Measurements from ENCODE around the gene GOLGA8M. TPM values are rescaled to one million over a fixed set of nuclear protein-coding genes. Genes with fewer than 3 reads are reported as not detected.
"Not testable (repeated sequence)": the region's sequence is repeated elsewhere in the genome, so short reads cannot be mapped to it uniquely, and the experiment has no call there.

GOLGA8M gene
- total and polyA plus RNA-seq, 2 of the 13 experiments (the other 11 are each of a cell fraction or from before 2014, with no cell fraction given) = 0.66 TPM; not detected in 1

DNA sequence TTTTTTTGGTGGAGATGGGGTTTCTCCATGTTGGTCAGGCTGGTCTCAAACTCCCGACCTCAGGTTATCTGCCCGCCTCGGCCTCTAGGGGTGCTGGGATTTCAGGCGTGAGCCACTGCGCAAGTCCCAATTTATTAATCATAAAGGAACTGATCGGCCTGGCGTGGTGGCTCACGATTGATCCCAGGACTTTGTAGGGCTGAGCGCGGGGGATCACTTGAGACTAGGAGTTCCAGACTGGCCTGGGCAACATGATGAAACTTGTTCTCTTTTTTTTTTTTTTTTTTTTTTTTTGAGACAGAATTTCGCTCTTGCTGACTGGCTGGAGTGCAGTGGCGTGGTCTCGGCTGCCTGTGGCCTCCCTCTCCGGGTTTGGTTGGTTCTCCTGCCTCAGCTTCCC lies 19.2 kb downstream of the GOLGA8M start:
- H3K36me3 ChIP-seq (replicated peaks in 1 of 2; ENCODE audit: control insufficient read depth in 1 of 2, insufficient read depth in 2 of 2, low read length in 2 of 2); DNase-seq (ENCODE audit: low spot score); in situ Hi-C loops (cut with HindIII; ENCODE audit: extremely low pct_ligation_motif_present, low pct_unique_long_range_greater_than_20kb); POLR2A ChIA-PET; H3K4me2 ChIP-seq (ENCODE audit: low read depth, low read length); H3K4me3 ChIP-seq (replicated peaks in 1 of 3; ENCODE audit: insufficient read depth in 1 of 3, low read depth in 2 of 3, low read length in 3 of 3); H3K27me3 ChIP-seq (ENCODE audit: control insufficient read depth in 1 of 2, insufficient read depth in 2 of 2, low read length in 2 of 2); H3K9ac ChIP-seq (ENCODE audit: insufficient read depth, low read depth, low read length); H3K4me1 ChIP-seq (ENCODE audit: insufficient read depth, low read length); FAIRE-seq; H3K9me3 ChIP-seq (ENCODE audit: low read length); BruUV-seq (replicated peaks); H2AFZ ChIP-seq (ENCODE audit: low read length); ATAC-seq; H3K79me2 ChIP-seq (ENCODE audit: insufficient read depth, low read length); H4K20me1 ChIP-seq (ENCODE audit: insufficient read depth, low read length); CTCF ChIA-PET (ENCODE audit: low intra/inter-chr PET ratio, low total read pairs); intact Hi-C loops (cut with micrococcal nuclease; ENCODE audit: unreplicated experiment); H3K27ac ChIP-seq (ENCODE audit: extremely low read length, insufficient read depth, low read length): not testable (repeated sequence)
- WGBS (ENCODE audit: low lambda C conversion rate) = 82% methylated on average over 13 of the region's 14 CpGs

DNA sequence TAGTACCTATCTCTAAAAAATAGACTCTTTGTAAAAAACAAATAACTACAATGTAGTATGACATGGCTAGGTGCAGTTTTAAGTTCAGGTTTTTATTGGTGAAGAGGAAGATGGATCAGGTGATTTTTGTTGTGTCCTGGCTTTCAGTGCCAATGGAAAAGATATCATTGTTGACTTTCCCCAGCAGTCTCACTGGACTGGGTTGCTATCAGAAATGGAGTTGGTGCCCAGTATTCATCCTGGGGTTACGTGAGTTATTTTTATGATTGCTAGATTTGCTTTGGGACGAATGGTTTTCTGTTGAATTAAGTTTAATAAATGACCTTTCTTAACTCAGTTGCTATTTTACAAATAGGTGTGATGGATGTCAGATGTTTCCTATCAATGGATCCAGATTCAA lies 38.7 kb downstream of the GOLGA8M start:
- in situ Hi-C loops (cut with HindIII; ENCODE audit: extremely low pct_ligation_motif_present, low pct_unique_long_range_greater_than_20kb); H3K36me3 ChIP-seq (replicated peaks in 1 of 2; ENCODE audit: control insufficient read depth in 1 of 2, insufficient read depth in 2 of 2, low read length in 2 of 2); ATAC-seq; H3K4me1 ChIP-seq (ENCODE audit: insufficient read depth, low read length); BruUV-seq (replicated peaks); DNase-seq (ENCODE audit: low spot score); H3K4me2 ChIP-seq (ENCODE audit: low read depth, low read length); H3K9ac ChIP-seq (ENCODE audit: insufficient read depth, low read depth, low read length); H3K79me2 ChIP-seq (ENCODE audit: insufficient read depth, low read length); H3K27ac ChIP-seq (ENCODE audit: extremely low read length, insufficient read depth, low read length); H3K9me3 ChIP-seq (ENCODE audit: low read length); intact Hi-C loops (cut with micrococcal nuclease; ENCODE audit: unreplicated experiment); H2AFZ ChIP-seq (ENCODE audit: low read length); H3K4me3 ChIP-seq (replicated peaks in 1 of 3; ENCODE audit: insufficient read depth in 1 of 3, low read depth in 2 of 3, low read length in 3 of 3); H4K20me1 ChIP-seq (ENCODE audit: insufficient read depth, low read length); CTCF ChIA-PET (ENCODE audit: low intra/inter-chr PET ratio, low total read pairs); H3K27me3 ChIP-seq (ENCODE audit: control insufficient read depth in 1 of 2, insufficient read depth in 2 of 2, low read length in 2 of 2); POLR2A ChIA-PET; FAIRE-seq: not testable (repeated sequence)
- no CpG with 5 or more reads among the region's 2 CpGs for WGBS (ENCODE audit: low lambda C conversion rate)

DNA sequence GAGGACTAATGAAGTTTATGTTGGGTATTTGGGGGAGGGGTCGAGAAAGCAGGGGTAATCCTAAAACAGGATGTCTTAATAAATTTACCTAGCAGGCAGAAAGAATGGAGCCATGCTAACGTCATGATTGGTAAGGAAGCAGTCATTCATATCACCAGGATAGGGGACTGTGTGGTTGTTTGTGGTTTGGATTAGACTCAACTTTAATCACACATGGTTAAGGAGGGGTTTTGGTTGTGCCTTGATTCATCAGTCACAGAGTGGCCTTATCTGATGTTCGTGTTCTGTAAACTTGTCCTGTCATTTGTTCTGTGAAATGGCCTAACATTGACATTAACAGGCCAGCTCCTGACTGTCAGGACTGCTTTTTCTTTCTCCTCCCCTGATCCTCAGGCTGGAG lies 40.1 kb downstream of the GOLGA8M start:
- H3K27me3 ChIP-seq (ENCODE audit: control insufficient read depth in 1 of 2, insufficient read depth in 2 of 2, low read length in 2 of 2); DNase-seq (ENCODE audit: low spot score); H3K4me1 ChIP-seq (ENCODE audit: insufficient read depth, low read length); POLR2A ChIA-PET; H2AFZ ChIP-seq (ENCODE audit: low read length); H3K36me3 ChIP-seq (replicated peaks in 1 of 2; ENCODE audit: control insufficient read depth in 1 of 2, insufficient read depth in 2 of 2, low read length in 2 of 2); ATAC-seq; H3K9me3 ChIP-seq (ENCODE audit: low read length); H3K27ac ChIP-seq (ENCODE audit: extremely low read length, insufficient read depth, low read length); CTCF ChIA-PET (ENCODE audit: low intra/inter-chr PET ratio, low total read pairs); H3K9ac ChIP-seq (ENCODE audit: insufficient read depth, low read depth, low read length); BruUV-seq (replicated peaks); H3K4me3 ChIP-seq (replicated peaks in 1 of 3; ENCODE audit: insufficient read depth in 1 of 3, low read depth in 2 of 3, low read length in 3 of 3); H3K4me2 ChIP-seq (ENCODE audit: low read depth, low read length); intact Hi-C loops (cut with micrococcal nuclease; ENCODE audit: unreplicated experiment); H4K20me1 ChIP-seq (ENCODE audit: insufficient read depth, low read length); FAIRE-seq; in situ Hi-C loops (cut with HindIII; ENCODE audit: extremely low pct_ligation_motif_present, low pct_unique_long_range_greater_than_20kb); H3K79me2 ChIP-seq (ENCODE audit: insufficient read depth, low read length): not testable (repeated sequence)
- no CpG with 5 or more reads among the region's 3 CpGs for WGBS (ENCODE audit: low lambda C conversion rate)

GRCh38 chr15:28666402-28666801 lies 45.8 kb downstream of the GOLGA8M start:
- H3K9me3 ChIP-seq (ENCODE audit: low read length); H3K27me3 ChIP-seq (ENCODE audit: control insufficient read depth in 1 of 2, insufficient read depth in 2 of 2, low read length in 2 of 2); H3K4me1 ChIP-seq (ENCODE audit: insufficient read depth, low read length); H3K79me2 ChIP-seq (ENCODE audit: insufficient read depth, low read length); ATAC-seq; DNase-seq (ENCODE audit: low spot score); H3K27ac ChIP-seq (ENCODE audit: extremely low read length, insufficient read depth, low read length); H3K36me3 ChIP-seq (replicated peaks in 1 of 2; ENCODE audit: control insufficient read depth in 1 of 2, insufficient read depth in 2 of 2, low read length in 2 of 2); H2AFZ ChIP-seq (ENCODE audit: low read length); H4K20me1 ChIP-seq (ENCODE audit: insufficient read depth, low read length); FAIRE-seq; intact Hi-C loops (cut with micrococcal nuclease; ENCODE audit: unreplicated experiment); in situ Hi-C loops (cut with HindIII; ENCODE audit: extremely low pct_ligation_motif_present, low pct_unique_long_range_greater_than_20kb); H3K4me3 ChIP-seq (replicated peaks in 1 of 3; ENCODE audit: insufficient read depth in 1 of 3, low read depth in 2 of 3, low read length in 3 of 3); BruUV-seq (replicated peaks); CTCF ChIA-PET (ENCODE audit: low intra/inter-chr PET ratio, low total read pairs); POLR2A ChIA-PET; H3K4me2 ChIP-seq (ENCODE audit: low read depth, low read length); H3K9ac ChIP-seq (ENCODE audit: insufficient read depth, low read depth, low read length): not testable (repeated sequence)
- no CpG with 5 or more reads among the region's 4 CpGs for WGBS (ENCODE audit: low lambda C conversion rate)
